ENCODE measurements around the gene TUG1.

- TF ChIP-seq REST (IDR thresholded peaks at IDR 0.05; ENCODE audit: insufficient read depth in 1 of 2, low read depth in 2 of 2, low read length in 2 of 2): no peak
- no peak for TF ChIP-seq POLR2AphosphoS5 (IDR thresholded peaks at IDR 0.05; ENCODE audit: low read depth, low read length)
These were observed 27.4 kb downstream of the TUG1 start for GRCh38 chr22:30996462-30996861.

Data from PFSK-1 (cell line).